Measurements from ENCODE around the gene KY. TPM values are rescaled to one million over a fixed set of nuclear protein-coding genes. Genes with fewer than 3 reads are reported as not detected.

Gene KY
- total RNA-seq, 4 donors from 2014 or later: 0.88 TPM; not detected in 3

DNA sequence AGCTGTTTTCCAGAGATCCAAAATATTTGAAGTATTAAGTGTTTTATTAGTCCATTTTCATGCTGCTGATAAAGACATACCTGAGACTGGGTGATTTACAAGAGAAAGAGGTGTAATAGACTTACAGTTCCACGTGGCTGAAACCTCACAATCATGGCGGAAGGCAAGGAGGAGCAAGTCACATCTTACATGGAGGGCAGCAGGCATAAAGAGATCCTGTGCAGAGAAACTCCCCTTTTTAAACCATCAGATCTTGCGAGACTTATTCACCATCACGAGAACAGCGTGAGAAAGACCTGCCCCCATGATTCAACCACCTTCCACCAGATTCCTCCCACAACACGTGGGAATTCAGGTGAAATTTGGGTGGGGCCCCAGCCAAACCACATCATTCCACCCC lies 82.0 kb downstream of the KY start:
- no peak for DNase-seq
- no peak overlapping the region for H3K27ac ChIP-seq
- no peaks in the 10 kb centered on the region for H3K27me3 ChIP-seq
- H3K4me3 ChIP-seq: no peak overlapping the region
- H3K9me3 ChIP-seq: peaks cover 0 to 10% (median 0%) of the 10 kb centered on the region in 4 donors
- H3K4me1 ChIP-seq: no peaks in the 10 kb centered on the region
- TF ChIP-seq, protein P1, sequence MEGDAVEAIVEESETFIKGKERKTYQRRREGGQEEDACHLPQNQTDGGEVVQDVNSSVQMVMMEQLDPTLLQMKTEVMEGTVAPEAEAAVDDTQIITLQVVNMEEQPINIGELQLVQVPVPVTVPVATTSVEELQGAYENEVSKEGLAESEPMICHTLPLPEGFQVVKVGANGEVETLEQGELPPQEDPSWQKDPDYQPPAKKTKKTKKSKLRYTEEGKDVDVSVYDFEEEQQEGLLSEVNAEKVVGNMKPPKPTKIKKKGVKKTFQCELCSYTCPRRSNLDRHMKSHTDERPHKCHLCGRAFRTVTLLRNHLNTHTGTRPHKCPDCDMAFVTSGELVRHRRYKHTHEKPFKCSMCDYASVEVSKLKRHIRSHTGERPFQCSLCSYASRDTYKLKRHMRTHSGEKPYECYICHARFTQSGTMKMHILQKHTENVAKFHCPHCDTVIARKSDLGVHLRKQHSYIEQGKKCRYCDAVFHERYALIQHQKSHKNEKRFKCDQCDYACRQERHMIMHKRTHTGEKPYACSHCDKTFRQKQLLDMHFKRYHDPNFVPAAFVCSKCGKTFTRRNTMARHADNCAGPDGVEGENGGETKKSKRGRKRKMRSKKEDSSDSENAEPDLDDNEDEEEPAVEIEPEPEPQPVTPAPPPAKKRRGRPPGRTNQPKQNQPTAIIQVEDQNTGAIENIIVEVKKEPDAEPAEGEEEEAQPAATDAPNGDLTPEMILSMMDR (IDR thresholded peaks at IDR 0.05): no peak
- H3K36me3 ChIP-seq: no peaks in the 10 kb centered on the region

DNA sequence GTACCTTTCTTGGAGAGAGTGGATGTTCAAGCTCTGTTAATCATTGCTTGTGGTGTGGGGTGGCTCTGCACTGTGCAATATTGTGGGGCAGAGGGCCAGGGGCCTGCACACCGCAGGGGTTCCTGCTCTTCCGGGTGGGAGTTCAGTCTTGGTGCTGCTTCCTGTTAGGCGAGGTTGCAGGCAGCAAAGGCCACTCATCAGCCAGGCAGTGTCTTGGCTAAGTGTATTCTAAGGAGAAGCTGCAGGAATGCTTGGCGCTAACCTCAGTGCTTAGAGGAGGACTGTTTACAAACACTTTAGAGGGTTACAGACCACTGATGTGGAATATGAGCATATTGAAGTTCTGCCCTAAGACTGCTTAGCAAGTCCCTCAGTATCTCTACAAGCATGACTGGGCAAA lies 83.2 kb downstream of the KY start:
- Histone ChIP-seq H3K4me1 (no peaks in the 10 kb centered on the region), H3K27ac (no peak overlapping the region), H3K36me3 (no peaks in the 10 kb centered on the region), H3K9me3 (peaks cover 0 to 10% (median 0%) of the 10 kb centered on the region in 4 donors), H3K27me3 (no peaks in the 10 kb centered on the region), H3K4me3 (no peak overlapping the region)
- TF ChIP-seq POLR2A (IDR thresholded peaks at IDR 0.05): no peak
- TF ChIP-seq, protein P1 (IDR thresholded peaks at IDR 0.05): no peak
- no peak for DNase-seq

DNA sequence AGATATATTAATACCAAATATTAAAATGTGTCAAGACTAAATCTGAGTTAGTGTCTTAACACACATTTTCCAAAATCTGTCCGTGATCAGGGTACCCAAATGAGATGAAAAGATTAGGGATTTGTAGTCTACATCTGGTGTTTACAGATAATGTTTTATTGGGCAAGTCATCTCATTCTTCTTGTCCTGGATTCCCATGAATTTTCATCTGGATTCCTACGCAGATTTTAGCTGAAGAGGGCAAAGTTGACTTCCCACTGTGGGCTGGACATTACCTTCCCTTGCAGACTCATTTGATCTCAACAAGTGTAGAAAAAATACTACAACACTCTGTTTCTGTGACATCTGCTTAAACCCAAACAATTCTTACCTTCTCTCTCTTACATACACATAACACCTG lies 85.8 kb downstream of the KY start:
- Histone ChIP-seq H3K27ac (no peak overlapping the region), H3K27me3 (no peaks in the 10 kb centered on the region), H3K4me1 (no peaks in the 10 kb centered on the region), H3K4me3 (no peak overlapping the region), H3K36me3 (peaks cover 0 to 7% (median 0%) of the 10 kb centered on the region in 3 donors), H3K9me3 (peaks cover 0 to 6% (median 0%) of the 10 kb centered on the region in 4 donors)
- DNase-seq: no peak
- TF ChIP-seq, protein P1 (IDR thresholded peaks at IDR 0.05): no peak
- TF ChIP-seq POLR2A (IDR thresholded peaks at IDR 0.05): no peak

DNA sequence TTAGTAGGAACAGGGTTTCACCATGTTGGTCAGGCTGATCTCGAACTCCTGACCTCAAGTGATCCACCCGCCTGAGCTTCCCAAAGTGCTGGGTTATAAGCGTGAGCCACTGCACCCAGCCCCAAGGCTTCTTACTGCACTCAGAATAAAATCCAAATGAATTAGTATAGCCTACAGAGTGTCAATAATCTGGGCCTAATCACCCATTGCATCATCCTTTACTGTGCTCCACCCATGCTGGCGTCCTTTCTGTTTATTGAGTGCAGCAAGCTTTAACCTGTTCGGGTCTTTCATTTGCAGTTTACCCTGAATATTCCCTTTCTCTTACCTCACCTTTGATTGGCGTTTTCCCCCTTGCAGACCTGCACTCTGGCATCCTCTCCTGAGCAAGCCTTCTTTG lies 87.2 kb downstream of the KY start:
- Histone ChIP-seq H3K4me1 (no peaks in the 10 kb centered on the region), H3K27me3 (no peaks in the 10 kb centered on the region), H3K4me3 (no peak overlapping the region), H3K36me3 (peaks cover 0 to 19% (median 0%) of the 10 kb centered on the region in 3 donors), H3K9me3 (no peaks in the 10 kb centered on the region), H3K27ac (no peak overlapping the region)
- no peak for DNase-seq
- TF ChIP-seq, protein P1 (IDR thresholded peaks at IDR 0.05): no peak
- TF ChIP-seq POLR2A (IDR thresholded peaks at IDR 0.05): no peak

DNA sequence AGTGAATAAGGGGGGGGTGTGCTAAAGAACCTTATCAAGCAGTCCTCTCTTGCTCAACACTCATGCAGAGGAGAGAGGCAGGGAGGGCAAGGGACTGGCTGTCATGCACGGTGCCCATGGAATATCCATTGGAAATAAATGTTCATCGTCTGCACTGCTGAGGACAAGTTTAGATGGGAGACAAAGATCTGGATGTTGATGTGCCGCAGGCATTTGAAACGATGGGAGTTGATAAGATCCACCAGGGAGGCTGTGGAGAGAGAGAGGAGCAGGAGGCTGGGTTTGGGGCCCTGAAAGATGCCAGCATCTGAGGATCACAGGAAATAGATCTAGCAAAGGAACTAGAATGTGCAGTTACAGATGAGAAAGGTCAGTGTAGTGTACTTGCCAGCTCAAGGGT lies 88.8 kb downstream of the KY start:
- Histone ChIP-seq H3K27ac (no peak overlapping the region), H3K4me3 (no peak overlapping the region), H3K36me3 (peaks cover 0 to 19% (median 0%) of the 10 kb centered on the region in 3 donors), H3K9me3 (no peaks in the 10 kb centered on the region), H3K4me1 (no peaks in the 10 kb centered on the region), H3K27me3 (no peaks in the 10 kb centered on the region)
- DNase-seq: no peak
- TF ChIP-seq, protein P1 (IDR thresholded peaks at IDR 0.05): no peak
- TF ChIP-seq POLR2A (IDR thresholded peaks at IDR 0.05): no peak

DNA sequence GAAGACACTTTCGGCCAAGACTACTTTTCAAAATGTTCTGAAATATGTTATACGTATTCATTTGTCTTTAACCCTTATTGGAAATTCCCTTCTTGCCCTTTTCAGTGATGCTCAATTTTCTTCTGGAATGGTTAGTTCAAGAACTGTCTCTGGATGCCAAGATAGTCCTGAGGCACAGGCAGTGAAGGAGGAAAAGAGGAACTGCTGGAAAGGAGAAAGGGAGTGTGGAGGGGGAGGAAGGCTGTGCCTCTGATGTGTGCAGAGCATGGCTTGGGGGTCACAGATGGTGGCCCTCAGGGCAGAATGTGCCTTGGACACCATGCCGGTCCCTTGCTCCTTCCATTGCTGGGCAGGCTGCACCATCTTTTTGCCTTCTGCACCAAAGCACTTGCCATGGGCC lies 91.2 kb downstream of the KY start:
- H3K9me3 ChIP-seq: no peaks in the 10 kb centered on the region
- H3K27me3 ChIP-seq: no peaks in the 10 kb centered on the region
- TF ChIP-seq, protein P1 (IDR thresholded peaks at IDR 0.05): no peak
- no peak for TF ChIP-seq POLR2A (IDR thresholded peaks at IDR 0.05)
- H3K4me1 ChIP-seq: no peaks in the 10 kb centered on the region
- no peak overlapping the region for H3K4me3 ChIP-seq
- no peak for DNase-seq
- peaks cover 0 to 19% (median 0%) of the 10 kb centered on the region in 3 donors for H3K36me3 ChIP-seq
- no peak overlapping the region for H3K27ac ChIP-seq
